GM23338 (cell line): Measurements from ENCODE around the gene MSANTD1. TPM values are rescaled to one million over a fixed set of nuclear protein-coding genes. Genes with fewer than 3 reads are reported as not detected.

ENCODE experiments used
- ATAC-seq: fragments of 200-7000 bp; cut with Tn5 transposase; 3 replicates; pipeline ENCODE4 v1.9.1; 2020
- DNase-seq: peaks from one replicate; pipeline ENCODE4 v3.0.0-alpha.2; 2015; ENCODE audit warnings: low spot score
- H2AFZ ChIP-seq: fragments of 200-600 bp; sonication (generic); 2 replicates; pipeline ENCODE4 v1.8.0; 2016; ENCODE audit warnings: antibody characterized with exemption, mild to moderate bottlenecking, moderate library complexity
- H3F3A ChIP-seq: fragments of 200-600 bp; sonication (generic); replicated peaks from 2 replicates; pipeline ENCODE4 v1.8.0; 2017; ENCODE audit warnings: antibody characterized with exemption, mixed run types, low read depth
- H3K27ac ChIP-seq: fragments of 200-600 bp; sonication (generic); 2 replicates; pipeline ENCODE4 v1.6.1; 2016; ENCODE audit warnings: low read depth
- H3K27me3 ChIP-seq: fragments of 200-600 bp; sonication (generic); 2 replicates; pipeline ENCODE4 v1.8.0; 2016; ENCODE audit warnings: mild to moderate bottlenecking, mixed run types, moderate library complexity; ENCODE audit not compliant: insufficient read depth
- H3K36me3 ChIP-seq: fragments of 200-600 bp; sonication (generic); 2 replicates; pipeline ENCODE4 v1.8.0; 2016; ENCODE audit warnings: mild to moderate bottlenecking; ENCODE audit not compliant: insufficient read depth
- H3K4me1 ChIP-seq: fragments of 200-600 bp; sonication (generic); 2 replicates; pipeline ENCODE4 v1.8.0; 2016; ENCODE audit warnings: mild to moderate bottlenecking, moderate library complexity; ENCODE audit not compliant: insufficient read depth
- H3K4me2 ChIP-seq: fragments of 200-600 bp; sonication (generic); 2 replicates; pipeline ENCODE4 v1.7.1; 2017; ENCODE audit warnings: mixed run types
- H3K4me3 ChIP-seq: fragments of 200-600 bp; sonication (generic); 2 replicates; pipeline ENCODE4 v1.6.1; 2016; ENCODE audit warnings: mixed run types
- H3K79me2 ChIP-seq: fragments of 200-600 bp; sonication (generic); replicated peaks from 2 replicates; pipeline ENCODE4 v1.8.0; 2017; ENCODE audit warnings: mild to moderate bottlenecking; ENCODE audit not compliant: insufficient read depth
- H3K9me2 ChIP-seq: fragments of 200-600 bp; sonication (generic); 2 replicates; pipeline ENCODE4 v1.8.0; 2017; ENCODE audit not compliant: insufficient read depth
- H4K20me1 ChIP-seq: fragments of 200-600 bp; sonication (generic); replicated peaks from 2 replicates; pipeline ENCODE4 v1.8.0; 2017; ENCODE audit warnings: mild to moderate bottlenecking; ENCODE audit not compliant: insufficient read depth
- H3K27ac Mint-ChIP-seq: 2 replicates; pipeline ENCODE4 v1.8.0; 2020; ENCODE audit warnings: inconsistent platforms, mild to moderate bottlenecking, moderate library complexity, mixed read lengths
- H3K27me3 Mint-ChIP-seq: 3 replicates; pipeline ENCODE4 v1.8.0; 2022; ENCODE audit warnings: low read depth, mild to moderate bottlenecking, moderate library complexity, mixed read lengths, inconsistent platforms; ENCODE audit not compliant: insufficient read depth, poor library complexity
- H3K36me3 Mint-ChIP-seq: 3 replicates; pipeline ENCODE4 v1.8.0; 2021; ENCODE audit warnings: low read depth, mild to moderate bottlenecking, inconsistent platforms, moderate library complexity, mixed read lengths
- H3K4me1 Mint-ChIP-seq: 3 replicates; pipeline ENCODE4 v1.8.0; 2020; ENCODE audit warnings: mild to moderate bottlenecking, inconsistent platforms, mixed read lengths
- H3K4me3 Mint-ChIP-seq: 3 replicates; pipeline ENCODE4 v1.8.0; 2021; ENCODE audit warnings: moderate library complexity, mild to moderate bottlenecking, inconsistent platforms, mixed read lengths
- H3K9me3 Mint-ChIP-seq: 3 replicates; pipeline ENCODE4 v1.8.0; 2020; ENCODE audit warnings: moderate library complexity, mild to moderate bottlenecking, inconsistent platforms, mixed read lengths
- CREB1 ChIP-seq: fragments of 250-450 bp; sonication (Bioruptor Pico); IDR thresholded peaks from 2 replicates; pipeline ENCODE4 v1.5.0; 2020; ENCODE audit warnings: low read depth, mild to moderate bottlenecking, moderate library complexity
- EZH2 ChIP-seq: fragments of 200-600 bp; sonication (generic); IDR thresholded peaks from one replicate; pipeline ENCODE4 v1.8.0; 2017; ENCODE audit warnings: antibody characterized with exemption, mild to moderate bottlenecking, low read depth; ENCODE audit not compliant: unreplicated experiment
- JUNB ChIP-seq: IDR thresholded peaks from one replicate; pipeline ENCODE4 v1.6.1; 2016; ENCODE audit warnings: antibody characterized with exemption; ENCODE audit not compliant: unreplicated experiment
- NANOG ChIP-seq: IDR thresholded peaks from 2 replicates; pipeline ENCODE4 v1.6.1; 2016; ENCODE audit warnings: antibody characterized with exemption, borderline replicate concordance
- POLR2AphosphoS5 ChIP-seq: IDR thresholded peaks from 2 replicates; pipeline ENCODE4 v1.6.1; 2016; ENCODE audit warnings: antibody characterized with exemption, low read depth
- STAT1 ChIP-seq: IDR thresholded peaks from one replicate; pipeline ENCODE4 v1.6.1; 2016; ENCODE audit warnings: antibody characterized with exemption; ENCODE audit not compliant: unreplicated experiment
- ZNF114 ChIP-seq: fragments of 250-450 bp; sonication (Bioruptor Pico); IDR thresholded peaks from 2 replicates; pipeline ENCODE4 v1.5.0; 2020; ENCODE audit warnings: mild to moderate bottlenecking, moderate library complexity
- ZNF331 ChIP-seq: fragments of 250-450 bp; sonication (Bioruptor Pico); IDR thresholded peaks from 2 replicates; pipeline ENCODE4 v1.5.0; 2020; ENCODE audit warnings: low read depth, mild to moderate bottlenecking, moderate library complexity
- long read RNA-seq: library from polyadenylated mRNA; unstranded; transcript quantifications from one replicate; pipeline ENCODE4 v2.0.0, GENCODE V29; 2020; ENCODE audit not compliant: unreplicated experiment
- polyA plus RNA-seq: library from polyadenylated mRNA; unstranded; fragments of >200 nt; fragmentation: Nextera tagmentation; extraction: Ambion mirVana; gene quantifications from 2 replicates; pipeline ENCODE4 v1.2.1, GENCODE V29; 2016
- total RNA-seq: library from RNA; depleted of rRNA; stranded (reverse); fragments of >200 nt; shearing (Covaris generic); gene quantifications from 2 replicates; pipeline ENCODE4 v1.2.3, GENCODE V29; 2014; rRNA removed
- TF ChIP-seq, protein P1 (sequence below): IDR thresholded peaks from one replicate; pipeline ENCODE4 v1.6.1; 2018; ENCODE audit warnings: antibody characterized with exemption; ENCODE audit not compliant: unreplicated experiment
- TF ChIP-seq, protein P2 (sequence below): IDR thresholded peaks from 2 replicates; pipeline ENCODE4 v1.6.1; 2016; ENCODE audit warnings: antibody characterized with exemption
- TF ChIP-seq, protein P3 (sequence below), 2 experiments: fragments of 200-600 bp in 1 of 2; sonication (generic) in 1 of 2; conservative IDR thresholded peaks; 2 replicates each; pipeline versions ENCODE4 v1.5.1 to v1.6.1; 2016 to 2017; ENCODE audit warnings: antibody characterized with exemption in 2 of 2, low read depth in 2 of 2, mild to moderate bottlenecking in 2 of 2, moderate library complexity in 1 of 2
- TF ChIP-seq, protein P4 (sequence below): fragments of 250-450 bp; sonication (Bioruptor Pico); IDR thresholded peaks from 2 replicates; pipeline ENCODE4 v1.5.0; 2020; ENCODE audit warnings: mild to moderate bottlenecking, moderate library complexity

MSANTD1 gene
- total RNA-seq = 1.0 and 1.2 TPM in 2 replicates
- polyA plus RNA-seq = 0.29 and 0.31 TPM in 2 replicates
- long read RNA-seq = 0 reads

DNA sequence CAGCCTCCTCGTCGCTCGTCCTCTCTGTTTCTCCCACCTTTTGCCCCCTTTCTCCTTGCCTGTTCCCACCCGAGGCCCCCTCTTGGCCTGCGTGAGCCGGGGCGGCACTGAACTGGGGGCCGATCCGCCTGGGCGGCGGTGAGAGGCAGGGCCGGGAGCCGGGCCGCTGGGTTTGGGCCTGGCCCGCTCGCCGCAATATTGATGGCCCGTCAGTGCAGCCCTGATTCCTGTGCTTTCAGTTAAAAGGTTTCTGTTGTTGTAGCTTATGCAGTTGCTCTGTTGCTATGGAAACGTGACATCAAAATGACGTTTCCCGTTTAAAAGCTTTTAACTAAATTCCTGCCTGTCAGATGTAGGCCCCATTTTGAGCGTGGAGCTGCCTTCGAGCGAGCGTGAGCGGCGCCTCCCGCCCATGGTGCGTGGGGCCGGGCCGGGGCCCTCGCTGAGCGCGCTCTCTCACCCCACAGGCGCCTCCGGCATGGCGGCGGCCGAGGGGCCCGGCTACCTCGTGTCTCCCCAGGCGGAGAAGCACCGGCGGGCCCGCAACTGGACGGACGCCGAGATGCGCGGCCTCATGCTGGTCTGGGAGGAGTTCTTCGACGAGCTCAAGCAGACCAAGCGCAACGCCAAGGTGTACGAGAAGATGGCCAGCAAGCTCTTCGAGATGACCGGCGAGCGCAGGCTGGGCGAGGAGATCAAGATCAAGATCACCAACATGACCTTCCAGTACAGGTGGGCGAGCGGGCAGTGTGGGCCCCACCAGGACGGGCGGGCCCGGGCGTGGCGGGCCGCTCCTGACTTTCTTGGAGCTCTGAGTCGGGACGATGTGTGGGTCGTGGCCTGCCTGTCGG, at the start of gene MSANTD1:
Gene MSANTD1, plus strand, starts transcription at position 349 of the 851 bp plus-strand sequence. Its CDS starts 64 bp downstream, at position 413.
- TF ChIP-seq POLR2AphosphoS5 (no peak), STAT1 (no peak), ZNF114 (no peak), ZNF331 (no peak), EZH2 (no peak), CREB1 (CRISPR knock-in tag) (no peak), JUNB (no peak), NANOG (no peak)
- TF ChIP-seq, protein P1, sequence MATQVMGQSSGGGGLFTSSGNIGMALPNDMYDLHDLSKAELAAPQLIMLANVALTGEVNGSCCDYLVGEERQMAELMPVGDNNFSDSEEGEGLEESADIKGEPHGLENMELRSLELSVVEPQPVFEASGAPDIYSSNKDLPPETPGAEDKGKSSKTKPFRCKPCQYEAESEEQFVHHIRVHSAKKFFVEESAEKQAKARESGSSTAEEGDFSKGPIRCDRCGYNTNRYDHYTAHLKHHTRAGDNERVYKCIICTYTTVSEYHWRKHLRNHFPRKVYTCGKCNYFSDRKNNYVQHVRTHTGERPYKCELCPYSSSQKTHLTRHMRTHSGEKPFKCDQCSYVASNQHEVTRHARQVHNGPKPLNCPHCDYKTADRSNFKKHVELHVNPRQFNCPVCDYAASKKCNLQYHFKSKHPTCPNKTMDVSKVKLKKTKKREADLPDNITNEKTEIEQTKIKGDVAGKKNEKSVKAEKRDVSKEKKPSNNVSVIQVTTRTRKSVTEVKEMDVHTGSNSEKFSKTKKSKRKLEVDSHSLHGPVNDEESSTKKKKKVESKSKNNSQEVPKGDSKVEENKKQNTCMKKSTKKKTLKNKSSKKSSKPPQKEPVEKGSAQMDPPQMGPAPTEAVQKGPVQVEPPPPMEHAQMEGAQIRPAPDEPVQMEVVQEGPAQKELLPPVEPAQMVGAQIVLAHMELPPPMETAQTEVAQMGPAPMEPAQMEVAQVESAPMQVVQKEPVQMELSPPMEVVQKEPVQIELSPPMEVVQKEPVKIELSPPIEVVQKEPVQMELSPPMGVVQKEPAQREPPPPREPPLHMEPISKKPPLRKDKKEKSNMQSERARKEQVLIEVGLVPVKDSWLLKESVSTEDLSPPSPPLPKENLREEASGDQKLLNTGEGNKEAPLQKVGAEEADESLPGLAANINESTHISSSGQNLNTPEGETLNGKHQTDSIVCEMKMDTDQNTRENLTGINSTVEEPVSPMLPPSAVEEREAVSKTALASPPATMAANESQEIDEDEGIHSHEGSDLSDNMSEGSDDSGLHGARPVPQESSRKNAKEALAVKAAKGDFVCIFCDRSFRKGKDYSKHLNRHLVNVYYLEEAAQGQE = no peak
- TF ChIP-seq, protein P2, sequence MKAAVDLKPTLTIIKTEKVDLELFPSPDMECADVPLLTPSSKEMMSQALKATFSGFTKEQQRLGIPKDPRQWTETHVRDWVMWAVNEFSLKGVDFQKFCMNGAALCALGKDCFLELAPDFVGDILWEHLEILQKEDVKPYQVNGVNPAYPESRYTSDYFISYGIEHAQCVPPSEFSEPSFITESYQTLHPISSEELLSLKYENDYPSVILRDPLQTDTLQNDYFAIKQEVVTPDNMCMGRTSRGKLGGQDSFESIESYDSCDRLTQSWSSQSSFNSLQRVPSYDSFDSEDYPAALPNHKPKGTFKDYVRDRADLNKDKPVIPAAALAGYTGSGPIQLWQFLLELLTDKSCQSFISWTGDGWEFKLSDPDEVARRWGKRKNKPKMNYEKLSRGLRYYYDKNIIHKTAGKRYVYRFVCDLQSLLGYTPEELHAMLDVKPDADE = no peak
- TF ChIP-seq, protein P3, sequence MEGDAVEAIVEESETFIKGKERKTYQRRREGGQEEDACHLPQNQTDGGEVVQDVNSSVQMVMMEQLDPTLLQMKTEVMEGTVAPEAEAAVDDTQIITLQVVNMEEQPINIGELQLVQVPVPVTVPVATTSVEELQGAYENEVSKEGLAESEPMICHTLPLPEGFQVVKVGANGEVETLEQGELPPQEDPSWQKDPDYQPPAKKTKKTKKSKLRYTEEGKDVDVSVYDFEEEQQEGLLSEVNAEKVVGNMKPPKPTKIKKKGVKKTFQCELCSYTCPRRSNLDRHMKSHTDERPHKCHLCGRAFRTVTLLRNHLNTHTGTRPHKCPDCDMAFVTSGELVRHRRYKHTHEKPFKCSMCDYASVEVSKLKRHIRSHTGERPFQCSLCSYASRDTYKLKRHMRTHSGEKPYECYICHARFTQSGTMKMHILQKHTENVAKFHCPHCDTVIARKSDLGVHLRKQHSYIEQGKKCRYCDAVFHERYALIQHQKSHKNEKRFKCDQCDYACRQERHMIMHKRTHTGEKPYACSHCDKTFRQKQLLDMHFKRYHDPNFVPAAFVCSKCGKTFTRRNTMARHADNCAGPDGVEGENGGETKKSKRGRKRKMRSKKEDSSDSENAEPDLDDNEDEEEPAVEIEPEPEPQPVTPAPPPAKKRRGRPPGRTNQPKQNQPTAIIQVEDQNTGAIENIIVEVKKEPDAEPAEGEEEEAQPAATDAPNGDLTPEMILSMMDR (conservative IDR thresholded peaks at IDR 0.05; ENCODE audit: low read depth in 2 of 2) = no peak
- TF ChIP-seq, protein P4, sequence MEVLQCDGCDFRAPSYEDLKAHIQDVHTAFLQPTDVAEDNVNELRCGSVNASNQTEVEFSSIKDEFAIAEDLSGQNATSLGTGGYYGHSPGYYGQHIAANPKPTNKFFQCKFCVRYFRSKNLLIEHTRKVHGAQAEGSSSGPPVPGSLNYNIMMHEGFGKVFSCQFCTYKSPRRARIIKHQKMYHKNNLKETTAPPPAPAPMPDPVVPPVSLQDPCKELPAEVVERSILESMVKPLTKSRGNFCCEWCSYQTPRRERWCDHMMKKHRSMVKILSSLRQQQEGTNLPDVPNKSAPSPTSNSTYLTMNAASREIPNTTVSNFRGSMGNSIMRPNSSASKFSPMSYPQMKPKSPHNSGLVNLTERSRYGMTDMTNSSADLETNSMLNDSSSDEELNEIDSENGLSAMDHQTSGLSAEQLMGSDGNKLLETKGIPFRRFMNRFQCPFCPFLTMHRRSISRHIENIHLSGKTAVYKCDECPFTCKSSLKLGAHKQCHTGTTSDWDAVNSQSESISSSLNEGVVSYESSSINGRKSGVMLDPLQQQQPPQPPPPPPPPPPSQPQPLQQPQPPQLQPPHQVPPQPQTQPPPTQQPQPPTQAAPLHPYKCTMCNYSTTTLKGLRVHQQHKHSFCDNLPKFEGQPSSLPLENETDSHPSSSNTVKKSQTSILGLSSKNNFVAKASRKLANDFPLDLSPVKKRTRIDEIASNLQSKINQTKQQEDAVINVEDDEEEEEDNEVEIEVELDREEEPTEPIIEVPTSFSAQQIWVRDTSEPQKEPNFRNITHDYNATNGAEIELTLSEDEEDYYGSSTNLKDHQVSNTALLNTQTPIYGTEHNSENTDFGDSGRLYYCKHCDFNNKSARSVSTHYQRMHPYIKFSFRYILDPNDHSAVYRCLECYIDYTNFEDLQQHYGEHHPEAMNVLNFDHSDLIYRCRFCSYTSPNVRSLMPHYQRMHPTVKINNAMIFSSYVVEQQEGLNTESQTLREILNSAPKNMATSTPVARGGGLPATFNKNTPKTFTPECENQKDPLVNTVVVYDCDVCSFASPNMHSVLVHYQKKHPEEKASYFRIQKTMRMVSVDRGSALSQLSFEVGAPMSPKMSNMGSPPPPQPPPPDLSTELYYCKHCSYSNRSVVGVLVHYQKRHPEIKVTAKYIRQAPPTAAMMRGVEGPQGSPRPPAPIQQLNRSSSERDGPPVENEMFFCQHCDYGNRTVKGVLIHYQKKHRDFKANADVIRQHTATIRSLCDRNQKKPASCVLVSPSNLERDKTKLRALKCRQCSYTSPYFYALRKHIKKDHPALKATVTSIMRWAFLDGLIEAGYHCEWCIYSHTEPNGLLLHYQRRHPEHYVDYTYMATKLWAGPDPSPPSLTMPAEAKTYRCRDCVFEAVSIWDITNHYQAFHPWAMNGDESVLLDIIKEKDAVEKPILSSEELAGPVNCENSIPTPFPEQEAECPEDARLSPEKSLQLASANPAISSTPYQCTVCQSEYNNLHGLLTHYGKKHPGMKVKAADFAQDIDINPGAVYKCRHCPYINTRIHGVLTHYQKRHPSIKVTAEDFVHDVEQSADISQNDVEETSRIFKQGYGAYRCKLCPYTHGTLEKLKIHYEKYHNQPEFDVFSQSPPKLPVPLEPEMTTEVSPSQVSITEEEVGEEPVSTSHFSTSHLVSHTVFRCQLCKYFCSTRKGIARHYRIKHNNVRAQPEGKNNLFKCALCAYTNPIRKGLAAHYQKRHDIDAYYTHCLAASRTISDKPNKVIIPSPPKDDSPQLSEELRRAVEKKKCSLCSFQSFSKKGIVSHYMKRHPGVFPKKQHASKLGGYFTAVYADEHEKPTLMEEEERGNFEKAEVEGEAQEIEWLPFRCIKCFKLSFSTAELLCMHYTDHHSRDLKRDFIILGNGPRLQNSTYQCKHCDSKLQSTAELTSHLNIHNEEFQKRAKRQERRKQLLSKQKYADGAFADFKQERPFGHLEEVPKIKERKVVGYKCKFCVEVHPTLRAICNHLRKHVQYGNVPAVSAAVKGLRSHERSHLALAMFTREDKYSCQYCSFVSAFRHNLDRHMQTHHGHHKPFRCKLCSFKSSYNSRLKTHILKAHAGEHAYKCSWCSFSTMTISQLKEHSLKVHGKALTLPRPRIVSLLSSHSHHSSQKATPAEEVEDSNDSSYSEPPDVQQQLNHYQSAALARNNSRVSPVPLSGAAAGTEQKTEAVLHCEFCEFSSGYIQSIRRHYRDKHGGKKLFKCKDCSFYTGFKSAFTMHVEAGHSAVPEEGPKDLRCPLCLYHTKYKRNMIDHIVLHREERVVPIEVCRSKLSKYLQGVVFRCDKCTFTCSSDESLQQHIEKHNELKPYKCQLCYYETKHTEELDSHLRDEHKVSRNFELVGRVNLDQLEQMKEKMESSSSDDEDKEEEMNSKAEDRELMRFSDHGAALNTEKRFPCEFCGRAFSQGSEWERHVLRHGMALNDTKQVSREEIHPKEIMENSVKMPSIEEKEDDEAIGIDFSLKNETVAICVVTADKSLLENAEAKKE (CRISPR knock-in tag) = no peak
- H3K4me2 ChIP-seq = no peak within 1 kb of the TSS
- DNase-seq = peak; percentile 71
- peak; percentile 5; the same call in 2 of the 3 replicates for ATAC-seq
- Mint-ChIP-seq H3K9me3 (no peaks in the 10 kb centered on the region; the same call in 2 of the 3 replicates), H3K4me1 (peaks cover 6% of the 10 kb centered on the region; the same call in 2 of the 3 replicates), H3K4me3 (no peak within 1 kb of the TSS), H3K27me3 (no peaks in the 10 kb centered on the region), H3K27ac (no peak within 1 kb of the TSS), H3K36me3 (no peaks in the 10 kb centered on the region)
- no peaks in the 10 kb centered on the region for H3K9me2 ChIP-seq
- no peak within 1 kb of the TSS for H3K4me3 ChIP-seq
- no peaks in the 10 kb centered on the region for H3K4me1 ChIP-seq
- 0 out of 2 replicates have a peak within 1 kb of the TSS, but pooled peaks have one; percentile 39 for H3K27ac ChIP-seq
- no peak within 1 kb of the TSS for H2AFZ ChIP-seq
- no peaks in the 10 kb centered on the region for H3K79me2 ChIP-seq
- H4K20me1 ChIP-seq = 0 out of 2 replicates have a peak, but pooled peaks cover 2% of the 10 kb centered on the region
- H3K36me3 ChIP-seq = no peaks in the 10 kb centered on the region
- no peaks in the 10 kb centered on the region for H3K27me3 ChIP-seq
- no peaks in the 10 kb centered on the region for H3F3A ChIP-seq
